ENCODE measurements around the gene MGLL. TPM values are rescaled to one million over a fixed set of nuclear protein-coding genes. Genes with fewer than 3 reads are reported as not detected.

The MGLL gene
- total RNA-seq, 1 experiment from 2014 or later: 6.8 TPM

DNA sequence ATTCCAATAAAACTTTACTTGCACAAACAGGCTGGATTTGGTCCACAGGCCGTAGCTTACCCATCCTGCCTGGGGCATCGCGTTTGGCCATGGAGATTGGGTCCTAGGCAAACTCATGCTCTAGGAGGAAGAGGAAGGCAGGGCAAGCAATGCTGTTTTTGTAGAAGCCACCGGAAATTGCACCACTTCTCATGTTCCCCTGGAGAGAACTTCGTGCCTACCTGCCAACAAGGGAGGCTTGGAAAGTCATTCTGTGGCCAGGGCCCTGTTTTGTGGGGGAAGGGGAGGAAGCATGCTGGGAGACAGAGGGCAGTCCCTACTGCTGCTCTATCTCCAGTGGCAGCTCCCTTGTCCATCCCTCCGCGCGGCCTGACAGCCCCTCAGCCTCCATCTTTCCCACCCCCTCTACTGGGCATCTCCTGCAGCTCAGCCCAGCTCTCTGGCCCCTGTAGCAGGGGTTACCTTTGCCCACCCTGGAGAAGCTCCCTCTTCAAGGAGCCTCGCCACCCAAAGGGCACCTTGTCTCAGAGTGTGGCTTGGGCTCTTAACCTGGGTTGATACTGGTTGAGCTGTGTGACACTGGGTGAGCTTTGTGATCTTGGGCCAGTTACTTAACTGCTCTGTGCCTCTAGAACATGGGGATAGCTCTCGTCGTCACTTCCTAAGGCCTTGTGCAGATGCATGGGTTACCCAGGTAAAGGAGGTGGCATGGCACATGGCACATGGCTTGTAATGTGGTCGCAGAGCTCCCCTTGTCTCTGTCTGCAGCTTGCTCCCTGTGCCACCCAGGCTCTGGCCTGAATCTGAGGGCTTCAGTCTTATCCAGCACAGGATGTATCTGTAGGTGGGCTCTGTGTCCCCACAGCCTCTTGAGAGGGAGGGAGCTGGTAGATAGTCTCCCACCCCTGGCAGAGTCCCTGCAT lies 143.4 kb downstream of the MGLL start:
- no peak for ATAC-seq
- Histone ChIP-seq H3K36me3 (ENCODE audit: control insufficient read depth in 1 of 2, insufficient read depth in 2 of 2, low read length in 2 of 2) (no peaks in the 10 kb centered on the region), H3K4me1 (ENCODE audit: control insufficient read depth in 1 of 2, insufficient read depth in 2 of 2, low read length in 2 of 2) (peaks cover 0 to 2% of the 10 kb centered on the region in 2 experiments; a peak in 1 of 4 replicates), H3K9me2 (ENCODE audit: insufficient read depth) (no peaks in the 10 kb centered on the region), H3K9ac (ENCODE audit: low read length) (no peak overlapping the region), H4K20me1 (ENCODE audit: insufficient read depth) (no peaks in the 10 kb centered on the region), H3K79me2 (ENCODE audit: insufficient read depth, low read length) (no peaks in the 10 kb centered on the region), H2AFZ (ENCODE audit: low read depth, low read length, poor library complexity, severe bottlenecking) (no peak overlapping the region), H3K4me3 (replicated peaks in 1 of 2; ENCODE audit: low read depth in 1 of 2, low read length in 2 of 2) (no peak overlapping the region), H3K27me3 (ENCODE audit: insufficient read depth, low read length) (no peaks in the 10 kb centered on the region), H3K4me2 (ENCODE audit: low read length) (no peak overlapping the region), H3K9me3 (ENCODE audit: control insufficient read depth in 1 of 2, insufficient read depth in 1 of 2, low read depth in 1 of 2, low read length in 2 of 2) (no peaks in the 10 kb centered on the region), H3K27ac (ENCODE audit: low read depth, low read length) (no peak overlapping the region)
- no peak for DNase-seq (ENCODE audit: low read depth, low spot score)
- intact Hi-C loops (cut with micrococcal nuclease): no loop called here
- RAD21 ChIA-PET (ENCODE audit: low non-redundant PET in 1 of 2, low total read pairs in 2 of 2, uncharacterized antibody in 2 of 2, unreplicated experiment in 2 of 2): no interaction called here
- CTCF ChIA-PET: interaction anchor here (0.9 kb wide), 1 partner anchor 12 kb away, joined by 3 read pairs; no protein-coding TSS in a partner anchor
- TF ChIP-seq JUND (IDR thresholded peaks at IDR 0.05) (no peak), CBX3 (IDR thresholded peaks at IDR 0.05; ENCODE audit: low read depth) (no peak), ELF1 (IDR thresholded peaks at IDR 0.05; ENCODE audit: borderline replicate concordance, low read depth) (no peak), SP1 (IDR thresholded peaks at IDR 0.05; ENCODE audit: low read depth) (no peak), CEBPB (IDR thresholded peaks at IDR 0.05; ENCODE audit: low read depth) (no peak), MAX (IDR thresholded peaks at IDR 0.05) (no peak), ZFX (IDR thresholded peaks at IDR 0.05) (no peak), RAD21 (IDR thresholded peaks at IDR 0.05; ENCODE audit: low read depth) (no peak), SIN3A (IDR thresholded peaks at IDR 0.05; ENCODE audit: low read depth) (no peak)
- TF ChIP-seq, protein P1, sequence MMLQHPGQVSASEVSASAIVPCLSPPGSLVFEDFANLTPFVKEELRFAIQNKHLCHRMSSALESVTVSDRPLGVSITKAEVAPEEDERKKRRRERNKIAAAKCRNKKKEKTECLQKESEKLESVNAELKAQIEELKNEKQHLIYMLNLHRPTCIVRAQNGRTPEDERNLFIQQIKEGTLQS (IDR thresholded peaks at IDR 0.05): no peak
- no TSS peak for BruUV-seq (replicated peaks)
- POLR2A ChIA-PET: no interaction called here

GRCh38 chr3:127678315-127678599 lies 144.1 kb downstream of the MGLL start:
- Histone ChIP-seq H4K20me1 (ENCODE audit: insufficient read depth) (no peaks in the 10 kb centered on the region), H3K79me2 (ENCODE audit: insufficient read depth, low read length) (no peaks in the 10 kb centered on the region), H3K4me2 (ENCODE audit: low read length) (no peak overlapping the region), H3K4me1 (ENCODE audit: control insufficient read depth in 1 of 2, insufficient read depth in 2 of 2, low read length in 2 of 2) (peaks cover 0 to 8% of the 10 kb centered on the region in 2 experiments; a peak in 2 of 4 replicates), H3K9ac (ENCODE audit: low read length) (no peak overlapping the region), H2AFZ (ENCODE audit: low read depth, low read length, poor library complexity, severe bottlenecking) (no peak overlapping the region), H3K36me3 (ENCODE audit: control insufficient read depth in 1 of 2, insufficient read depth in 2 of 2, low read length in 2 of 2) (no peaks in the 10 kb centered on the region), H3K4me3 (replicated peaks in 1 of 2; ENCODE audit: low read depth in 1 of 2, low read length in 2 of 2) (no peak overlapping the region), H3K9me2 (ENCODE audit: insufficient read depth) (no peaks in the 10 kb centered on the region), H3K9me3 (ENCODE audit: control insufficient read depth in 1 of 2, insufficient read depth in 1 of 2, low read depth in 1 of 2, low read length in 2 of 2) (no peaks in the 10 kb centered on the region), H3K27me3 (ENCODE audit: insufficient read depth, low read length) (no peaks in the 10 kb centered on the region), H3K27ac (ENCODE audit: low read depth, low read length) (no peak overlapping the region)
- intact Hi-C loops (cut with micrococcal nuclease): no loop called here
- RAD21 ChIA-PET (ENCODE audit: low non-redundant PET in 1 of 2, low total read pairs in 2 of 2, uncharacterized antibody in 2 of 2, unreplicated experiment in 2 of 2): no interaction called here
- CTCF ChIA-PET: no interaction called here
- ATAC-seq (no peak), DNase-seq (ENCODE audit: low read depth, low spot score) (no peak)
- POLR2A ChIA-PET: no interaction called here
- no TSS peak for BruUV-seq (replicated peaks)
- TF ChIP-seq POLR2AphosphoS5 (IDR thresholded peaks at IDR 0.05; ENCODE audit: low read depth, low read length) (no peak), TCF7L2 (IDR thresholded peaks at IDR 0.05; ENCODE audit: borderline replicate concordance, extremely low read depth, insufficient read depth, insufficient read length) (no peak), RAD21 (IDR thresholded peaks at IDR 0.05; ENCODE audit: low read depth) (no peak), MAX (IDR thresholded peaks at IDR 0.05) (no peak), SIN3A (IDR thresholded peaks at IDR 0.05; ENCODE audit: low read depth) (no peak), EZH2phosphoT487 (IDR thresholded peaks at IDR 0.05; ENCODE audit: borderline replicate concordance) (no peak), POLR2A (IDR thresholded peaks at IDR 0.05; ENCODE audit: borderline replicate concordance, extremely low read depth, insufficient read depth, insufficient read length) (no peak), EGR1 (IDR thresholded peaks at IDR 0.05; ENCODE audit: low read depth) (no peak), JUND (IDR thresholded peaks at IDR 0.05) (no peak), EZH2 (IDR thresholded peaks at IDR 0.05) (no peak), CBX3 (IDR thresholded peaks at IDR 0.05; ENCODE audit: low read depth) (no peak), ZFX (IDR thresholded peaks at IDR 0.05) (no peak), FOSL1 (IDR thresholded peaks at IDR 0.05; ENCODE audit: low read depth) (no peak)
- TF ChIP-seq, protein P1 (IDR thresholded peaks at IDR 0.05): no peak
- TF ChIP-seq, protein P2, sequence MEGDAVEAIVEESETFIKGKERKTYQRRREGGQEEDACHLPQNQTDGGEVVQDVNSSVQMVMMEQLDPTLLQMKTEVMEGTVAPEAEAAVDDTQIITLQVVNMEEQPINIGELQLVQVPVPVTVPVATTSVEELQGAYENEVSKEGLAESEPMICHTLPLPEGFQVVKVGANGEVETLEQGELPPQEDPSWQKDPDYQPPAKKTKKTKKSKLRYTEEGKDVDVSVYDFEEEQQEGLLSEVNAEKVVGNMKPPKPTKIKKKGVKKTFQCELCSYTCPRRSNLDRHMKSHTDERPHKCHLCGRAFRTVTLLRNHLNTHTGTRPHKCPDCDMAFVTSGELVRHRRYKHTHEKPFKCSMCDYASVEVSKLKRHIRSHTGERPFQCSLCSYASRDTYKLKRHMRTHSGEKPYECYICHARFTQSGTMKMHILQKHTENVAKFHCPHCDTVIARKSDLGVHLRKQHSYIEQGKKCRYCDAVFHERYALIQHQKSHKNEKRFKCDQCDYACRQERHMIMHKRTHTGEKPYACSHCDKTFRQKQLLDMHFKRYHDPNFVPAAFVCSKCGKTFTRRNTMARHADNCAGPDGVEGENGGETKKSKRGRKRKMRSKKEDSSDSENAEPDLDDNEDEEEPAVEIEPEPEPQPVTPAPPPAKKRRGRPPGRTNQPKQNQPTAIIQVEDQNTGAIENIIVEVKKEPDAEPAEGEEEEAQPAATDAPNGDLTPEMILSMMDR (IDR thresholded peaks at IDR 0.05 in 2 of 3, conservative IDR thresholded peaks at IDR 0.05 in 1 of 3; ENCODE audit: borderline replicate concordance in 1 of 3, insufficient read depth in 1 of 3, low read depth in 2 of 3, low read length in 2 of 3): no peak
